ENCODE results near the gene BRCC3. TPM values are rescaled to one million over a fixed set of nuclear protein-coding genes. Genes with fewer than 3 reads are reported as not detected.

Gene BRCC3
- total and polyA plus RNA-seq, 10 of the 15 experiments (the other 5 are each of a cell fraction or from before 2014, with no cell fraction given): 15.5 to 57.5 (median 35.6) TPM

- CTCF ChIA-PET: interaction anchor here (0.8 to 6.4 kb wide), 18 partner anchors 8 to 230 kb away, joined by 3 to 181 read pairs (median 4); partner anchors contain the start of gene FUNDC2
- no TSS peak for BruUV-seq (replicated peaks)
- Histone ChIP-seq H3K9me3 (replicated peaks; ENCODE audit: control insufficient read depth, insufficient read depth, low read length) (no peaks in the 10 kb centered on the region), H3K4me3 (no peak overlapping the region), H3K27me3 (replicated peaks in 1 of 2; ENCODE audit: control insufficient read depth in 2 of 2, insufficient read depth in 2 of 2, low read length in 1 of 2) (no peaks in the 10 kb centered on the region), H2AFZ (ENCODE audit: control insufficient read depth, low read depth, low read length) (no peak overlapping the region), H3K9ac (ENCODE audit: control insufficient read depth, insufficient read depth, low read length) (no peak overlapping the region), H4K20me1 (ENCODE audit: control insufficient read depth, insufficient read depth) (no peaks in the 10 kb centered on the region), H3K27ac (ENCODE audit: control insufficient read depth, insufficient read depth) (no peak overlapping the region; the same call in 1 of the 2 replicates), H3K4me1 (ENCODE audit: control insufficient read depth, insufficient read depth, low read length) (no peaks in the 10 kb centered on the region; the same call in 1 of the 2 replicates), H3K79me2 (ENCODE audit: control insufficient read depth, insufficient read depth, low read length) (no peaks in the 10 kb centered on the region), H3K4me2 (ENCODE audit: control insufficient read depth, insufficient read depth) (no peak overlapping the region), H3K36me3 (ENCODE audit: control insufficient read depth in 2 of 2, insufficient read depth in 2 of 2, low read length in 1 of 2) (no peaks in the 10 kb centered on the region; a peak in 2 of 4 replicates)
- FAIRE-seq (no peak), DNase-seq (ENCODE audit: low read depth, low spot score) (no peak), ATAC-seq (peak; percentile 45)
- SMC1A ChIA-PET (ENCODE audit: uncharacterized antibody, unreplicated experiment): interaction anchor here (0.6 to 5.2 kb wide), 14 partner anchors 9 to 139 kb away, joined by 3 to 145 read pairs (median 4); partner anchors contain the start of genes F8 and FUNDC2
- TF ChIP-seq POU2F2 (IDR thresholded peaks at IDR 0.05; ENCODE audit: borderline replicate concordance, low read depth, low read length) (no peak), SRF (IDR thresholded peaks at IDR 0.05; ENCODE audit: low read depth in 2 of 2, low read length in 2 of 2) (peak; percentile 44 to 88; a peak in 3 of 4 replicates), RB1 (IDR thresholded peaks at IDR 0.05; ENCODE audit: borderline replicate concordance) (no peak), NR2C1 (IDR thresholded peaks at IDR 0.05) (no peak), CBX5 (IDR thresholded peaks at IDR 0.05; ENCODE audit: low read depth) (no peak), HSF1 (IDR thresholded peaks at IDR 0.05; ENCODE audit: low read depth, low read length) (no peak)
- TF ChIP-seq, protein P1, sequence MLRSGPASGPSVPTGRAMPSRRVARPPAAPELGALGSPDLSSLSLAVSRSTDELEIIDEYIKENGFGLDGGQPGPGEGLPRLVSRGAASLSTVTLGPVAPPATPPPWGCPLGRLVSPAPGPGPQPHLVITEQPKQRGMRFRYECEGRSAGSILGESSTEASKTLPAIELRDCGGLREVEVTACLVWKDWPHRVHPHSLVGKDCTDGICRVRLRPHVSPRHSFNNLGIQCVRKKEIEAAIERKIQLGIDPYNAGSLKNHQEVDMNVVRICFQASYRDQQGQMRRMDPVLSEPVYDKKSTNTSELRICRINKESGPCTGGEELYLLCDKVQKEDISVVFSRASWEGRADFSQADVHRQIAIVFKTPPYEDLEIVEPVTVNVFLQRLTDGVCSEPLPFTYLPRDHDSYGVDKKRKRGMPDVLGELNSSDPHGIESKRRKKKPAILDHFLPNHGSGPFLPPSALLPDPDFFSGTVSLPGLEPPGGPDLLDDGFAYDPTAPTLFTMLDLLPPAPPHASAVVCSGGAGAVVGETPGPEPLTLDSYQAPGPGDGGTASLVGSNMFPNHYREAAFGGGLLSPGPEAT (IDR thresholded peaks at IDR 0.05; ENCODE audit: low read depth): no peak
- in situ Hi-C loops (cut with MboI) (loop anchor here (5.0 kb wide), 1 partner anchor 74 kb away; no protein-coding TSS in a partner anchor), intact Hi-C loops (cut with micrococcal nuclease; ENCODE audit: unreplicated experiment) (loop anchor here (2.0 to 5.0 kb wide), 2 partner anchors 30 to 139 kb away; partner anchors contain the start of gene FUNDC2)
- POLR2A ChIA-PET: interaction anchor here (0.6 kb wide), 1 partner anchor 507 kb away, joined by 4 read pairs; no protein-coding TSS in a partner anchor
- RAD21 ChIA-PET (ENCODE audit: unreplicated experiment): interaction anchor here (1.0 to 3.4 kb wide), 8 partner anchors 10 to 138 kb away, joined by 4 to 29 read pairs (median 10); no protein-coding TSS in a partner anchor
- WGBS (ENCODE audit: insufficient coverage, insufficient replicate concordance, low lambda C conversion rate, missing lambda C conversion rate): 54% methylated on average over 1 of the region's 1 CpG
Observed at GRCh38 chrX:155056471-155056870, 14.8 kb upstream of the BRCC3 start.
